ENCODE measurements around the gene PEX12.

- no peak for TF ChIP-seq PATZ1 (CRISPR knock-in tag; IDR thresholded peaks at IDR 0.05; ENCODE audit: borderline replicate concordance)
- TF ChIP-seq TCF4 (CRISPR knock-in tag; IDR thresholded peaks at IDR 0.05; ENCODE audit: borderline replicate concordance), result no peak
- TF ChIP-seq SNAI2 (CRISPR knock-in tag; IDR thresholded peaks at IDR 0.05), result no peak
- TF ChIP-seq ZC3H10 (CRISPR knock-in tag; IDR thresholded peaks at IDR 0.05), result no peak
- no peak for TF ChIP-seq ESRRG (CRISPR knock-in tag; IDR thresholded peaks at IDR 0.05)
- TF ChIP-seq ZFP30 (CRISPR knock-in tag; IDR thresholded peaks at IDR 0.05), result no peak
- TF ChIP-seq TSHZ2 (CRISPR knock-in tag; IDR thresholded peaks at IDR 0.05), result no peak
- no peak for TF ChIP-seq RARB (CRISPR knock-in tag; IDR thresholded peaks at IDR 0.05)
- TF ChIP-seq ZFP3 (CRISPR knock-in tag; IDR thresholded peaks at IDR 0.05), result no peak
- TF ChIP-seq ISL1 (CRISPR knock-in tag; IDR thresholded peaks at IDR 0.05), result no peak
- no peak for TF ChIP-seq CREB5 (CRISPR knock-in tag; IDR thresholded peaks at IDR 0.05; ENCODE audit: low read depth)
- TF ChIP-seq ZNF565 (CRISPR knock-in tag; conservative IDR thresholded peaks at IDR 0.05; ENCODE audit: low read depth), result no peak
These were observed 23.7 kb downstream of the PEX12 start for GRCh38 chr17:35554668-35555067.

Data from SK-N-SH treated with all-trans-retinoic acid at 6 μM for 48 hours (cell line).